Natural killer cell (primary cell): ENCODE data around the gene ERFL. TPM values are rescaled to one million over a fixed set of nuclear protein-coding genes. Genes with fewer than 3 reads are reported as not detected.

Experiments used
- ATAC-seq, 3 donors: fragments of 150-1000 bp in 2 of 3; fragments of 200-7000 bp in 1 of 3; cut with Tn5 transposase; 1 replicate in 1 of 3; 2 replicates in 2 of 3; pipeline ENCODE4 v1.10.0; 2021; ENCODE audit warnings: mild to moderate bottlenecking in 2 of 3, moderate library complexity in 2 of 3
- DNase-seq, 2 donors: peaks; one replicate each; pipeline versions ENCODE4 v3.0.0 to v3.0.0-alpha.2; 2013 to 2021; ENCODE audit warnings: mixed read lengths in 1 of 2
- H3K27ac ChIP-seq: one replicate; pipeline ENCODE4 v1.5.1; 2013; ENCODE audit warnings: mild to moderate bottlenecking, low read length
- H3K27me3 ChIP-seq: one replicate; pipeline ENCODE4 v1.6.1; 2013; ENCODE audit warnings: low read length; ENCODE audit not compliant: control insufficient read depth, insufficient read depth
- H3K36me3 ChIP-seq: one replicate; pipeline ENCODE4 v1.6.1; 2013; ENCODE audit warnings: low read length; ENCODE audit not compliant: control insufficient read depth, insufficient read depth
- H3K4me1 ChIP-seq: one replicate; pipeline ENCODE4 v1.6.1; 2013; ENCODE audit warnings: low read length; ENCODE audit not compliant: control insufficient read depth, insufficient read depth
- H3K4me3 ChIP-seq: one replicate; pipeline ENCODE4 v1.5.1; 2013; ENCODE audit warnings: low read length
- H3K9me3 ChIP-seq: one replicate; pipeline ENCODE4 v1.6.1; 2013; ENCODE audit warnings: low read length; ENCODE audit not compliant: control insufficient read depth, insufficient read depth
- H3K27ac Mint-ChIP-seq, 2 donors: one replicate each; pipeline ENCODE4 v1.8.0; 2022; ENCODE audit warnings: mild to moderate bottlenecking in 2 of 2, mixed read lengths in 2 of 2, moderate library complexity in 1 of 2
- H3K27me3 Mint-ChIP-seq, 2 donors: one replicate each; pipeline ENCODE4 v1.8.0; 2022; ENCODE audit warnings: low read depth in 2 of 2, mixed read lengths in 2 of 2
- H3K36me3 Mint-ChIP-seq: one replicate; pipeline ENCODE4 v1.8.0; 2022; ENCODE audit warnings: mixed read lengths
- H3K4me1 Mint-ChIP-seq, 2 donors: one replicate each; pipeline ENCODE4 v1.8.0; 2022; ENCODE audit warnings: mixed read lengths in 2 of 2
- H3K4me3 Mint-ChIP-seq: one replicate; pipeline ENCODE4 v1.8.0; 2022; ENCODE audit warnings: mild to moderate bottlenecking, moderate library complexity, mixed read lengths
- H3K9me3 Mint-ChIP-seq, 2 donors: one replicate each; pipeline ENCODE4 v1.8.0; 2022; ENCODE audit warnings: mixed read lengths in 2 of 2
- WGBS: methylation state at CpG from one replicate; pipeline ENCODE4 v1.1.7; 2013; ENCODE audit warnings: missing lambda C conversion rate; ENCODE audit not compliant: insufficient coverage; 5-methylcytosine and 5-hydroxymethylcytosine counted together
- intact Hi-C: fragments of 100-400 bp; cut with micrococcal nuclease; formaldehyde crosslinking; loops from one replicate; pipeline ENCODE4 v1.14.2; 2022
- total RNA-seq, 4 donors: library from RNA; stranded (reverse); fragments of 120-200 nt in 1 of 4; gene quantifications; one replicate each; pipeline versions ENCODE4 v1.2.3 to v1.2.4, GENCODE V29; 2013 to 2022
- TF ChIP-seq, protein P1 (sequence below): fragments of 200-600 bp; IDR thresholded peaks from one replicate; pipeline ENCODE4 v1.8.0; 2022; ENCODE audit warnings: antibody characterized with exemption

Gene ERFL
- total RNA-seq, 3 donors from 2014 or later (not counting 1 experiment from before 2014, with no cell fraction given), result 1.1 to 2.1 (median 1.5) TPM

DNA sequence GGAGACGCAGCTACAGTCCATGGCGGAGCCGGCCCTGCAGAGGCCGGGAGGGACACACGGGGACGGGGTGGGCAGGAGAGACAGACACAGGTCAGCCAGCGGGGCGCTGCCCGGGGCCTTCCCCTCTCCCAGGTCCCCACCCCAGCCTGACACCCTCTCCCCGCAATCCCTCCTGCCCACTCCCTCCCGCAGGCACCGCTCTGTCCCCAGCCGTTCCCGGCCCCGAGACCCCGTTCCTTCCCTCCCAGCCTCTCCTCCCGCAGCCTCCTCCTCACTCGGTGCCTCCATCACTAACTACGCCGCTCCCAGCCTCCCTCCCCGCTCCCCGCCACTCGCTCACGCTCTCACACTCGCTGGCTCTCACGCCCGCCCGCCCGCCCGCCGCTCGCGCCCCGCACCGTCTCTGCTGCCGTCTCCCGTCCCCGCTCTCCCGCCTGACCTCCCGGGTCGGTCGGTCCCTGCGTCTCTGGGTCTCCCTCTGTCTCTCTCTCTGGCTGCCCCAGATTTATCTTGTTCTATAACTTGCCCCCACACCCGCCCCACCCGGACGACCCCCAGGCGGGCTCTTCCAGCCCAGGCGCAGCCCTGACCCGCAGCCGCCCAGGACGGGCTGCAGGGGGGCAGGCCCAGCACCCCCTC is 15.2 kb downstream of the ERFL start:
- Mint-ChIP-seq H3K27me3 (peaks cover 0 to 18% of the 10 kb centered on the region in 2 donors), H3K9me3 (no peaks in the 10 kb centered on the region), H3K4me3 (no peak overlapping the region), H3K36me3 (no peaks in the 10 kb centered on the region), H3K27ac (peak overlapping the region in 1 of 2 donors; percentile 58), H3K4me1 (peaks cover 12 to 26% of the 10 kb centered on the region in 2 donors)
- WGBS, result 4% methylated on average over 47 of the region's 51 CpGs
- H3K27ac ChIP-seq, result no peak overlapping the region
- no peak overlapping the region for H3K4me3 ChIP-seq
- intact Hi-C loops, result no loop called here
- DNase-seq (peak in 1 of 2 donors; percentile 58), ATAC-seq (peak; percentile 29 to 58 (median 42))
- TF ChIP-seq, protein P1, sequence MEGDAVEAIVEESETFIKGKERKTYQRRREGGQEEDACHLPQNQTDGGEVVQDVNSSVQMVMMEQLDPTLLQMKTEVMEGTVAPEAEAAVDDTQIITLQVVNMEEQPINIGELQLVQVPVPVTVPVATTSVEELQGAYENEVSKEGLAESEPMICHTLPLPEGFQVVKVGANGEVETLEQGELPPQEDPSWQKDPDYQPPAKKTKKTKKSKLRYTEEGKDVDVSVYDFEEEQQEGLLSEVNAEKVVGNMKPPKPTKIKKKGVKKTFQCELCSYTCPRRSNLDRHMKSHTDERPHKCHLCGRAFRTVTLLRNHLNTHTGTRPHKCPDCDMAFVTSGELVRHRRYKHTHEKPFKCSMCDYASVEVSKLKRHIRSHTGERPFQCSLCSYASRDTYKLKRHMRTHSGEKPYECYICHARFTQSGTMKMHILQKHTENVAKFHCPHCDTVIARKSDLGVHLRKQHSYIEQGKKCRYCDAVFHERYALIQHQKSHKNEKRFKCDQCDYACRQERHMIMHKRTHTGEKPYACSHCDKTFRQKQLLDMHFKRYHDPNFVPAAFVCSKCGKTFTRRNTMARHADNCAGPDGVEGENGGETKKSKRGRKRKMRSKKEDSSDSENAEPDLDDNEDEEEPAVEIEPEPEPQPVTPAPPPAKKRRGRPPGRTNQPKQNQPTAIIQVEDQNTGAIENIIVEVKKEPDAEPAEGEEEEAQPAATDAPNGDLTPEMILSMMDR, result no peak
- peaks cover 46% of the 10 kb centered on the region for H3K4me1 ChIP-seq
- peaks cover 42% of the 10 kb centered on the region for H3K27me3 ChIP-seq
- no peaks in the 10 kb centered on the region for H3K9me3 ChIP-seq
- H3K36me3 ChIP-seq, result peaks cover 1% of the 10 kb centered on the region

DNA sequence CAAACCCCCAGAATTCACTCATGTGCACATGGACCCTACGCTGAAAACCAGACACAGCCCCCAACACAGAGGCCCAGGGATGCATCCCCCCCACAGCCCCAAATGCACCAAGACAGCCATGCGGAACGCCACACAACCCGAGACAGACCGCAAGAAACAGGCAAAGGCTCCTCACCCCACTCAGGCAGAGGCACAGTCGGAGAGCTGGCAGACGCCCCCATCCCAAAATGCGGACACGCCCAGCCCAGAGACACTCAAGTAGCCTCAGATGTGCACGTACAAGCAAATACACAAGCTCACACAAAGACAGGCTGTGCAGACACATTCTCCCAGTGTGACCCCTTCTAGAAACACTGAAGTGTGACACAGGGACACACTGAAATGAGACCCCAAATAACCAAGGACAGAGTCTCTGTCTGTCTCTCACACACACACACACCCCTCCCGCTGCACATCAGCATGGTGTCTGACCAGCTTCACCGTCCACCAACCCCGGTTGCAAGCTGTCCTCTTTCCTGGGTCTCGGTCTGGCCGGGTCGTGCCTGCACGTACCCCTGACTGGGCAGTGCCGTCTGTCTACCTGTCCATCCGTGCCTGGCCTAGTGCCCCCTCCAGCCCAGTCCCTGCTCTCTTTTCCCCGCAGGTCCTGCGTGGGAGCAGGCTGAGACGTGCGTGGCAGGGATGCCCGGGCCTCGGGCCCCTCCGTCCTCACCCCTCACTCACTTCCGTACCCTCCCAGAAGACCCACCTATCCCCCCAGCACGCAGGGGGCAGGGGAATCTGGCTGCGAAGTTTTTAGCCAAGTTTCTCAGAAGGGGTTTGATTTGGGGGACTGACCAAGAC is 16.1 kb downstream of the ERFL start:
- Mint-ChIP-seq H3K27ac (peak overlapping the region; percentile 45 to 84), H3K9me3 (no peaks in the 10 kb centered on the region), H3K36me3 (no peaks in the 10 kb centered on the region), H3K4me1 (peaks cover 18 to 26% of the 10 kb centered on the region in 2 donors), H3K27me3 (peaks cover 0 to 18% of the 10 kb centered on the region in 2 donors), H3K4me3 (peak overlapping the region; percentile 32)
- peaks cover 8% of the 10 kb centered on the region for H3K36me3 ChIP-seq
- no peak overlapping the region for H3K4me3 ChIP-seq
- peak in 1 of 3 donors; percentile 7 for ATAC-seq
- TF ChIP-seq, protein P1, result no peak
- DNase-seq, result peak in 1 of 2 donors; percentile 42
- 33% methylated on average over 27 of the region's 29 CpGs for WGBS
- no peaks in the 10 kb centered on the region for H3K9me3 ChIP-seq
- peaks cover 38% of the 10 kb centered on the region for H3K27me3 ChIP-seq
- intact Hi-C loops, result no loop called here
- H3K27ac ChIP-seq, result no peak overlapping the region
- peaks cover 46% of the 10 kb centered on the region for H3K4me1 ChIP-seq

DNA sequence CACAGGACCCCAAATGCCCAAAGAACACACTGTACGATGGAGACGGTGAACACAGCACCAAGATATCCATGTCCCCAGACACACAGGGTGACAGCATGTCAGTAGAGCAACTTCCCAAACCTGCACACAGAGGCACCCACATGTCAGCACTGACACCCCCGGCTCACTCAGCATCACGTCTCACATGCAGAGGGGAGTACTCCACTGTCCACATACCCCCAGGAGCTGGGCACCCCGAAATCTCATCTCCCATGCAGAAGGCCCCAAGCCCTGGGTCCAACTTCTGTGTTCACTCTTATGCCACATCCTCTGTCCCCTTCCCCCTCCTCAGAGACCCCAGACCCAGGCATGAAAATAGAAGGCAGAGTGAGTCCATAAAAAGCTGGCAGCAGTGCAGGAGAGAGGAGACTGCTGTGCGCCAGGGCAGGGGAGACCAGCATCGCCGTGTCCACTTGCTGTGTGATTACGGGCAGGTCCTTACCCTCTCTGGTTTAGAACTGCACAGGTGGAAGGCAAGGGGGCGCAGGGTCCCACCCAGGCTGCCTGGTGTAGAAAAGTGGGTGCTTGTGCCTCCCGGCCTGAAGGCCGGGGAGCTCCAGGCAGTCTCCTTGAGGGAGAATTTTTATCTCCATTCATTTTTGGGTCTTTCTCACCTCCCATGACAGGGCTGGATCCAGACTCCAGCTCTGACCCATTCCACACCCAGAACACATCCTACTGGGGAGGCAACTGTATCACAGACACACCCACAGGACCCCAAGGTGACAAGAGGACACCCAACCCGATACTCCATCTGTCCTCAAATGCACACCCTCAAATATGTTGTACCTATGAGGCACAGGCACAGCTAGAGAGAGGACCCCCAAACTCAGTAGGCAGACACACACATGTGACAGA is 17.0 kb downstream of the ERFL start:
- WGBS, result 70% methylated on average over 13 of the region's 13 CpGs
- TF ChIP-seq, protein P1, result no peak
- H3K27ac ChIP-seq, result no peak overlapping the region
- H3K27me3 ChIP-seq, result peaks cover 34% of the 10 kb centered on the region
- Mint-ChIP-seq H3K36me3 (no peaks in the 10 kb centered on the region), H3K4me1 (peaks cover 26 to 32% of the 10 kb centered on the region in 2 donors), H3K4me3 (peak overlapping the region; percentile 5), H3K27ac (peak overlapping the region; percentile 45 to 84), H3K9me3 (no peaks in the 10 kb centered on the region), H3K27me3 (peaks cover 0 to 18% of the 10 kb centered on the region in 2 donors)
- no peaks in the 10 kb centered on the region for H3K9me3 ChIP-seq
- intact Hi-C loops, result no loop called here
- DNase-seq (peak in 1 of 2 donors; percentile 56), ATAC-seq (no peak)
- H3K36me3 ChIP-seq, result peaks cover 16% of the 10 kb centered on the region
- peaks cover 46% of the 10 kb centered on the region for H3K4me1 ChIP-seq
- no peak overlapping the region for H3K4me3 ChIP-seq
